Ascending aorta (tissue), 2 donors: ENCODE measurements around the gene LYPD4. TPM values are rescaled to one million over a fixed set of nuclear protein-coding genes. Genes with fewer than 3 reads are reported as not detected.

Source experiments
- DNase-seq, 2 donors: peaks; one replicate each; pipeline ENCODE4 v3.0.0-alpha.2; 2019; ENCODE audit warnings: low spot score in 2 of 2
- H3K27ac ChIP-seq, 2 donors: fragments of 200-600 bp; sonication (generic); one replicate each; pipeline ENCODE4 v1.5.1; 2016 to 2017; ENCODE audit warnings: mild to moderate bottlenecking in 1 of 2
- H3K27me3 ChIP-seq: fragments of 200-600 bp; sonication (generic); one replicate; pipeline ENCODE4 v1.5.1; 2017
- H3K36me3 ChIP-seq, 2 donors: fragments of 200-600 bp; sonication (generic); one replicate each; pipeline ENCODE4 v1.5.1; 2016
- H3K4me1 ChIP-seq, 2 donors: fragments of 200-600 bp; sonication (generic); one replicate each; pipeline ENCODE4 v1.5.1; 2016 to 2017; ENCODE audit warnings: mild to moderate bottlenecking in 1 of 2
- H3K4me3 ChIP-seq, 2 donors: fragments of 200-600 bp; sonication (generic); one replicate each; pipeline ENCODE4 v1.5.1; 2016 to 2017; ENCODE audit warnings: mild to moderate bottlenecking in 1 of 2
- H3K9me3 ChIP-seq, 2 donors: fragments of 200-600 bp; sonication (generic); one replicate each; pipeline ENCODE4 v1.5.1; 2016
- intact Hi-C: fragments of 100-400 bp; cut with DNase I; formaldehyde crosslinking; loops from one replicate; pipeline ENCODE4 v1.15.1; 2023
- total RNA-seq: library from RNA; depleted of rRNA; stranded (reverse); fragments of >200 nt; gene quantifications from one replicate; pipeline ENCODE4 v1.1.0, GENCODE V29; 2016
- TF ChIP-seq, protein P1 (sequence below), 3 experiments: fragments of 200-600 bp in 2 of 3; fragments of 450-650 bp in 1 of 3; sonication (generic) in 2 of 3; IDR thresholded peaks; one replicate each; pipeline ENCODE4 v1.5.1; 2016 to 2019; ENCODE audit warnings: antibody characterized with exemption in 3 of 3, mild to moderate bottlenecking in 1 of 3, moderate library complexity in 1 of 3

LYPD4 gene
- total RNA-seq, 1 donor from 2014 or later, result not detected

DNA sequence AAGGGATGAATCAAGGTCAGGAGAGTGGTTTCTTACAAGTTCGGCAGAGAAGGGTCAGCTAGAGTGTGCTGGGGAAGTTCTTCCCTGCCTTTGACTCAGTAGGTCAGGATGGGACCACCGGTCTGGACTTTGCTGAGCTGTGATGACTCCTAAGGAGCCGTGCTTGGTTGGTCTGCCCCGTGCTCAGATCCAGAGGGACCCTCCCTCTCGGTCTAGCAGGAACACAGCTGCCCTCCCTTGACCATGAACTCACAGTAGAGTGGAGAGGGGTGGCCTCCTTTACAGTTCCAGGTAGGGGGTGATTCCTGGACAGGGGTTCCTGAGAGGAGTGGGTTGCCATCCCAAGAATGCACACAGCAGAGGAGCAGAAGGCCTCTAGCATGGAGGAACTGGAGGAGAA, 19.9 kb upstream of the LYPD4 start:
- H3K36me3 ChIP-seq, result peaks cover 75 to 76% of the 10 kb centered on the region in 2 donors

DNA sequence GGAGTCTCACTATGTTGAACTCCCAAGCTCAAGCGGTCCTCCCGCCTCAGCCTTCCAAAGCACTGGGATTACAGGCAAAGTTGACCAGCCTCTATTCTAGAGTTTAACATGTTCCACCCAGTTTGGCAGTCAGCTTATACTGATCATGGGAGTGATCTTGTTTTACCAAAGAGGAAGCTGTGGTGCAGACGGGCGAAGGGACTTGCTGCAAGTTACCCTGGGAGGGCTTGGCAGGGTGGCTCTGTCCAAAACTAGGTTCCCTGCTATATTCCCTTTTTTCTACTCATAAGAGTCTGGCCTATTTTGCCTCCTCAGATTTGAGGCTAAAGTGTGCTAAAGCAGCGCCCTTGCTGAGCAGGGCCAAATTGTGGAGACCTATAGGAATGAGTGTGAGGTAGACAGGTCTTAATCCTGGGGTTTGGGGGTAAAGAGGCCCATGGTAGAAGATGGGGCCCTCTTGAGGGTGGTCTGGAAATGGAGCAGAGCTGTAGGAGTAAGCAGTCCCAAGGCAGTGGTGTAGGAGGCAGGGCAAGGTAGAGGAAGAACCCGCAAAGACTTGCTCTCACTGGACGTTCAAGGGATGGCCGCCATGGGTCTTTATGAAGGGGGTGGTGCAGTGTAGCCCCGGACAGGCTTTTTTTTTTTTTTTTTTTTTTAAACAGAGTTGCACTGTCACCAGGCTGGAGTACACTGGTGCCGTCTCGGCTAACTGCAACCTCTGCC, 18.9 kb upstream of the LYPD4 start:
- Histone ChIP-seq H3K4me3 (no peak overlapping the region), H3K27me3 (no peaks in the 10 kb centered on the region), H3K36me3 (peaks cover 65 to 66% of the 10 kb centered on the region in 2 donors), H3K27ac (no peak overlapping the region), H3K9me3 (no peaks in the 10 kb centered on the region), H3K4me1 (peaks cover 25 to 27% of the 10 kb centered on the region in 2 donors)
- intact Hi-C loops, result loop anchor here (5.0 kb wide), 1 partner anchor 214 kb away; the partner anchor contains the start of gene ZNF574
- TF ChIP-seq, protein P1, sequence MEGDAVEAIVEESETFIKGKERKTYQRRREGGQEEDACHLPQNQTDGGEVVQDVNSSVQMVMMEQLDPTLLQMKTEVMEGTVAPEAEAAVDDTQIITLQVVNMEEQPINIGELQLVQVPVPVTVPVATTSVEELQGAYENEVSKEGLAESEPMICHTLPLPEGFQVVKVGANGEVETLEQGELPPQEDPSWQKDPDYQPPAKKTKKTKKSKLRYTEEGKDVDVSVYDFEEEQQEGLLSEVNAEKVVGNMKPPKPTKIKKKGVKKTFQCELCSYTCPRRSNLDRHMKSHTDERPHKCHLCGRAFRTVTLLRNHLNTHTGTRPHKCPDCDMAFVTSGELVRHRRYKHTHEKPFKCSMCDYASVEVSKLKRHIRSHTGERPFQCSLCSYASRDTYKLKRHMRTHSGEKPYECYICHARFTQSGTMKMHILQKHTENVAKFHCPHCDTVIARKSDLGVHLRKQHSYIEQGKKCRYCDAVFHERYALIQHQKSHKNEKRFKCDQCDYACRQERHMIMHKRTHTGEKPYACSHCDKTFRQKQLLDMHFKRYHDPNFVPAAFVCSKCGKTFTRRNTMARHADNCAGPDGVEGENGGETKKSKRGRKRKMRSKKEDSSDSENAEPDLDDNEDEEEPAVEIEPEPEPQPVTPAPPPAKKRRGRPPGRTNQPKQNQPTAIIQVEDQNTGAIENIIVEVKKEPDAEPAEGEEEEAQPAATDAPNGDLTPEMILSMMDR (IDR thresholded peaks at IDR 0.05), result no peak
- DNase-seq, result no peak

More for the DNA sequence above, 19.9 kb upstream of the LYPD4 start:
- H3K27me3 ChIP-seq, result no peaks in the 10 kb centered on the region
- H3K4me1 ChIP-seq, result peaks cover 25 to 27% of the 10 kb centered on the region in 2 donors
- intact Hi-C loops, result loop anchor here (5.0 kb wide), 1 partner anchor 213 kb away; the partner anchor contains the start of gene ZNF574
- TF ChIP-seq, protein P1 (IDR thresholded peaks at IDR 0.05), result no peak
- H3K9me3 ChIP-seq, result no peaks in the 10 kb centered on the region
- DNase-seq, result no peak
- H3K4me3 ChIP-seq, result no peak overlapping the region
- H3K27ac ChIP-seq, result no peak overlapping the region

DNA sequence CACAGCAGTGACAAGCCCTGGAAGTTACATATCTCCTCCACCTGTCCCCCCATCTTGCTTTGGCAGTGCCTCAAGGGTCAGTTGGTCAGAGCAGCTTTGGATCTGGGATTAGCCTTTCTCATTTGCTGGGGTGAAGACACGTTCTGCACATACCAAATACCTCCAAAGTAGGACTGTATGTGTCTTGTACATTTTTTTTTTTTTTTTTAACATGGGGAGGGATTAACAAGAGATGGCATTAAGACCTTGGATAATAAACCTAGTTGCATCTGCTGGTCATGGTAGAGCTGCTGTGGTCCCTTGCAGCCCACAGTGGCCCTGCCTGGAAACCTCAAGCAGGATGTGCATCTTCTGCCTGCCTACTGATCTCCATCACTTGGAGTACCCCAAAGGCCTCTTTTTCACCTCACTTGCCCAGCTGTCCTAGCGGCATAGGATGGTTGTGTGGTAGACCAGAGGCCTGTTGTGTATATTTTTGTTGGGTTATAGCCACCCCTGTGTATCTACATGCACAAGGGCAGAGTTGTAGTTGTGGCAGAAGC, 18.0 kb upstream of the LYPD4 start:
- peaks cover 57 to 58% of the 10 kb centered on the region in 2 donors for H3K36me3 ChIP-seq
- peaks cover 25 to 27% of the 10 kb centered on the region in 2 donors for H3K4me1 ChIP-seq
- intact Hi-C loops, result loop anchor here (5.0 kb wide), 1 partner anchor 215 kb away; the partner anchor contains the start of gene ZNF574

DNA sequence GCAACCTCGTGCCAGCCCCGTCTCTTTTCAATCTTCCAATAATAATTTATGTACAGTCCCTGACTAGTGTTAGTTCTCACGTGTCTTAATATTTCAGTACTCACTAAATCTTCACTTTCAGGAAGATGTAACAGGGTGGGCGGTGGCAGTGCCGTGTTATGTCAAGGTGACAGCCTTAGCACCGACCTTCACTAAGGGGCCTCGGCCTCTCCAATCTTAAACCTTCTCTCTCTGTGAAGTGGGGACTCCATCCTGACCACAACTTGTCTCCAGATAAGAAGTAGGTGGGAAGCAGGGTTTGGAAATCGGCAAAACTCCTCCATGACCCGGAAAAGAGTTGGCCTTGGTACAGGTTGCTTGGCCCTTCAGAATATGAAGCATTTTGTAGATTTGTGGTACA, 17.4 kb upstream of the LYPD4 start:
- peaks cover 25 to 27% of the 10 kb centered on the region in 2 donors for H3K4me1 ChIP-seq
- peak overlapping the region in 1 of 2 donors; percentile 83 for H3K4me3 ChIP-seq
- intact Hi-C loops, result loop anchor here (5.0 kb wide), 1 partner anchor 215 kb away; the partner anchor contains the start of gene ZNF574
- no peaks in the 10 kb centered on the region for H3K27me3 ChIP-seq
- no peaks in the 10 kb centered on the region for H3K9me3 ChIP-seq
- H3K36me3 ChIP-seq, result peaks cover 51 to 52% of the 10 kb centered on the region in 2 donors
- DNase-seq, result no peak
- H3K27ac ChIP-seq, result no peak overlapping the region
- TF ChIP-seq, protein P1 (IDR thresholded peaks at IDR 0.05), result no peak

More for the DNA sequence above, 18.0 kb upstream of the LYPD4 start:
- TF ChIP-seq, protein P1 (IDR thresholded peaks at IDR 0.05), result no peak
- Histone ChIP-seq H3K27ac (no peak overlapping the region), H3K9me3 (no peaks in the 10 kb centered on the region), H3K4me3 (peak overlapping the region in 1 of 2 donors; percentile 83), H3K27me3 (no peaks in the 10 kb centered on the region)
- DNase-seq, result no peak

DNA sequence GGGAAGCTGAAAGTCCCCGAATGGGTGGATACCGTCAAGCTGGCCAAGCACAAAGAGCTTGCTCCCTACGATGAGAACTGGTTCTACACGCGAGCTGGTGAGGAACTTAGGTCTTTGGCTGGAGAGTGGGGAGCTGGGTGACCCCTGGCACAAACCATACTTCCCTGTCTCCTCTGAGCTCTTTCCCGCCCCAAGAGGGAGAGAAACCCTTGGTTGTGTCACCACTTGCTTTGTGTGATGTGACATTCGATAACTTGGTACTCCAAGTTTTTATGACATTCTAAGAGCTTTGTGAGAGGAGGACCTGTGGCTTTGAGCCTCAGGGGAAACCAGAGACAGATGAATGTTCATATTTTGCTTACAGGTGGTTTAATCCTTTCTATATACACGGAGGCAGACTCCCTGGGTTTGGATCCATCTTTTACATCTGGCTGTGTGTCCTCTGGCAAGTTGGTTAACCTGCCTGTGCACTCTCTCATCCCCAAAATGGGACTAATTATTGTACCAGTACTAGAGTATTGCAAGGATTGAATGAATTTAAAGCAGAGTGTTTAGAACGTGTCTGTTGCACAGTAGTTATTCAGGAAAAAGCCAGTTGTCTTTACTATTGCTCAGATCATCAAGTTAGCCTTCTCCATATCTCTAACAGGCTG, 16.8 kb upstream of the LYPD4 start:
- no peak for DNase-seq
- peak overlapping the region; percentile 83 to 99 for H3K4me3 ChIP-seq

More for the DNA sequence above, 16.8 kb upstream of the LYPD4 start:
- H3K27ac ChIP-seq, result peak overlapping the region; percentile 92 to 95
- TF ChIP-seq, protein P1 (IDR thresholded peaks at IDR 0.05), result no peak
- no peaks in the 10 kb centered on the region for H3K27me3 ChIP-seq
- H3K9me3 ChIP-seq, result no peaks in the 10 kb centered on the region
- intact Hi-C loops, result loop anchor here (5.0 kb wide), 1 partner anchor 216 kb away; the partner anchor contains the start of gene ZNF574
- H3K36me3 ChIP-seq, result peaks cover 49 to 50% of the 10 kb centered on the region in 2 donors
- peaks cover 25 to 27% of the 10 kb centered on the region in 2 donors for H3K4me1 ChIP-seq
